Stimulated activated CD8-positive, alpha-beta memory T cell treated with anti-CD3 and anti-CD28 coated beads, Interleukin-2, amount 100 ng/mL, for 1 hour (primary cell): Measurements from ENCODE around the gene REEP2.
A peak's percentile ranks its signal among the peaks of the same experiment; 100 is the strongest.
"Not testable (repeated sequence)": the region's sequence is repeated elsewhere in the genome, so short reads cannot be mapped to it uniquely, and the experiment has no call there.

Experiments
- DNase-seq, 2 donors: peaks; one replicate each; pipeline ENCODE4 v3.0.0-alpha.2; 2020; ENCODE audit warnings: low read depth in 2 of 2

The REEP2 gene

GRCh38 chr5:138438724-138439476, at the start of gene REEP2:
REEP2 (plus strand) TSS chr5:138439057; CDS start chr5:138439209, 152 bp downstream.
- DNase-seq = peak; percentile 22 to 36

GRCh38 chr5:138389332-138389731, 49.5 kb upstream of the REEP2 start:
- no peak for DNase-seq

GRCh38 chr5:138389911-138390310, 48.9 kb upstream of the REEP2 start:
- not testable (repeated sequence) for DNase-seq

GRCh38 chr5:138391859-138392386, 46.9 kb upstream of the REEP2 start:
- DNase-seq = no peak

GRCh38 chr5:138402640-138403039, 36.2 kb upstream of the REEP2 start:
- DNase-seq = no peak

GRCh38 chr5:138408023-138408422, 30.8 kb upstream of the REEP2 start:
- DNase-seq = no peak

GRCh38 chr5:138410996-138411640, 27.7 kb upstream of the REEP2 start:
- not testable (repeated sequence) for DNase-seq

GRCh38 chr5:138418444-138418843, 20.4 kb upstream of the REEP2 start:
- DNase-seq = no peak

GRCh38 chr5:138425079-138425478, 13.8 kb upstream of the REEP2 start:
- DNase-seq = no peak

- no peak for DNase-seq
Measured at GRCh38 chr5:138435943-138436342, 2.9 kb upstream of the REEP2 start.

- DNase-seq = no peak
Measured at GRCh38 chr5:138438003-138438723, 694 bp upstream of the REEP2 start.

GRCh38 chr5:138439477-138440158, 761 bp downstream of the REEP2 start:
- DNase-seq = no peak

- DNase-seq = no peak
Measured at GRCh38 chr5:138440159-138441073, 1.6 kb downstream of the REEP2 start.

- DNase-seq = no peak
Measured at GRCh38 chr5:138441221-138441620, 2.4 kb downstream of the REEP2 start.

- no peak for DNase-seq
Measured at GRCh38 chr5:138444078-138444773, 5.4 kb downstream of the REEP2 start.

- no peak for DNase-seq
Measured at GRCh38 chr5:138444774-138445546, 6.1 kb downstream of the REEP2 start.

- DNase-seq = no peak
Measured at GRCh38 chr5:138445547-138446271, 6.9 kb downstream of the REEP2 start.

- no peak for DNase-seq
Measured at GRCh38 chr5:138448070-138448469, 9.2 kb downstream of the REEP2 start.
